K562 (cell line): ENCODE results near the gene MIDN. TPM values are rescaled to one million over a fixed set of nuclear protein-coding genes. Genes with fewer than 3 reads are reported as not detected.

Experiments
- EP300 ChIP-seq: IDR thresholded peaks from 2 replicates; pipeline ENCODE4 v1.6.1; 2012; ENCODE audit warnings: low read length, improper control_type of control experiment
- ESRRB ChIP-seq: fragments of 250-450 bp; sonication (Bioruptor Pico); IDR thresholded peaks from 2 replicates; pipeline ENCODE4 v1.5.0; 2020; ENCODE audit warnings: mild to moderate bottlenecking, moderate library complexity, borderline replicate concordance
- FOXK1 ChIP-seq: sonication (generic); formaldehyde crosslinking; IDR thresholded peaks from 2 replicates; pipeline ENCODE4 v1.8.0; 2022; ENCODE audit warnings: missing genetic modification reagents, mild to moderate bottlenecking, borderline replicate concordance
- JUND ChIP-seq, 2 experiments: IDR thresholded peaks; 2 replicates in 1 of 2; 3 replicates in 1 of 2; pipeline ENCODE4 v1.6.1; 2011; ENCODE audit warnings: borderline replicate concordance in 2 of 2, low read depth in 2 of 2, low read length in 2 of 2, improper control_type of control experiment in 1 of 2, missing biosample characterization in 1 of 2, missing genetic modification characterization in 1 of 2, missing genetic modification reagents in 1 of 2
- MCM7 ChIP-seq, 2 experiments: fragments of 450-650 bp; IDR thresholded peaks; 2 replicates each; pipeline ENCODE4 v1.6.1; 2016 to 2018
- MYNN ChIP-seq, 2 experiments: sonication (generic); formaldehyde crosslinking in 1 of 2; IDR thresholded peaks; 2 replicates each; pipeline versions ENCODE4 v1.5.0 to v1.6.1; 2016 to 2020; ENCODE audit warnings: antibody characterized with exemption in 1 of 2, missing genetic modification reagents in 1 of 2
- polyA plus RNA-seq, 8 experiments: library from polyadenylated mRNA; depleted of rRNA in 4 of 8; stranded (reverse) in 5 of 8; unstranded in 3 of 8; fragments of >200 nt; fragmentation: Nextera tagmentation in 2 of 8; fragmentation: Illumina TruSeq in 1 of 8; extraction: Ambion mirVana in 2 of 8; extraction: Trizol in 1 of 8; gene quantifications; 2 replicates each; pipeline versions ENCODE4 v1.2.1 to v1.2.3, GENCODE V29; 2011 to 2014; ENCODE audit warnings: inconsistent platforms in 1 of 8, missing spikeins in 1 of 8
- total RNA-seq, 7 experiments: library from RNA; depleted of rRNA in 6 of 7; stranded (reverse); fragments of >200 nt in 6 of 7; fragmentation: Illumina TruSeq in 2 of 7; extraction: Trizol in 2 of 7; gene quantifications; 2 replicates each; pipeline versions ENCODE4 v1.2.1 to v1.2.3, GENCODE V29; 2011 to 2021; ENCODE audit warnings: low replicate concordance in 1 of 7
- TF ChIP-seq, protein P1 (sequence below): fragments of 250-450 bp; sonication (Bioruptor Pico); IDR thresholded peaks from 2 replicates; pipeline ENCODE4 v1.9.0; 2021; ENCODE audit warnings: mild to moderate bottlenecking, inconsistent platforms
- TF ChIP-seq, protein P2 (sequence below), 2 experiments: fragments of 150-350 bp in 1 of 2; IDR thresholded peaks; 2 replicates each; pipeline ENCODE4 v1.6.1; 2012 to 2016; ENCODE audit warnings: low read depth in 2 of 2, low read length in 2 of 2, mild to moderate bottlenecking in 1 of 2, moderate library complexity in 1 of 2
- TF ChIP-seq, protein P3 (sequence below), 2 experiments: fragments of 450-650 bp in 1 of 2; IDR thresholded peaks; 2 replicates each; pipeline ENCODE4 v1.6.1; 2011 to 2017; ENCODE audit warnings: low read depth in 2 of 2, antibody characterized with exemption in 1 of 2, borderline replicate concordance in 1 of 2, low read length in 1 of 2, mild to moderate bottlenecking in 1 of 2, mixed read lengths in 1 of 2; ENCODE audit not compliant: control insufficient read depth in 1 of 2
- TF ChIP-seq, protein P4 (sequence below): fragments of 250-450 bp; sonication (Bioruptor Pico); IDR thresholded peaks from 2 replicates; pipeline ENCODE4 v1.4.0; 2020; ENCODE audit warnings: mild to moderate bottlenecking, moderate library complexity, borderline replicate concordance

MIDN gene
- total and polyA plus RNA-seq, 9 of the 15 experiments (the other 6 are each of a cell fraction or from before 2014, with no cell fraction given), result 0.17 to 120 (median 10.1) TPM

DNA sequence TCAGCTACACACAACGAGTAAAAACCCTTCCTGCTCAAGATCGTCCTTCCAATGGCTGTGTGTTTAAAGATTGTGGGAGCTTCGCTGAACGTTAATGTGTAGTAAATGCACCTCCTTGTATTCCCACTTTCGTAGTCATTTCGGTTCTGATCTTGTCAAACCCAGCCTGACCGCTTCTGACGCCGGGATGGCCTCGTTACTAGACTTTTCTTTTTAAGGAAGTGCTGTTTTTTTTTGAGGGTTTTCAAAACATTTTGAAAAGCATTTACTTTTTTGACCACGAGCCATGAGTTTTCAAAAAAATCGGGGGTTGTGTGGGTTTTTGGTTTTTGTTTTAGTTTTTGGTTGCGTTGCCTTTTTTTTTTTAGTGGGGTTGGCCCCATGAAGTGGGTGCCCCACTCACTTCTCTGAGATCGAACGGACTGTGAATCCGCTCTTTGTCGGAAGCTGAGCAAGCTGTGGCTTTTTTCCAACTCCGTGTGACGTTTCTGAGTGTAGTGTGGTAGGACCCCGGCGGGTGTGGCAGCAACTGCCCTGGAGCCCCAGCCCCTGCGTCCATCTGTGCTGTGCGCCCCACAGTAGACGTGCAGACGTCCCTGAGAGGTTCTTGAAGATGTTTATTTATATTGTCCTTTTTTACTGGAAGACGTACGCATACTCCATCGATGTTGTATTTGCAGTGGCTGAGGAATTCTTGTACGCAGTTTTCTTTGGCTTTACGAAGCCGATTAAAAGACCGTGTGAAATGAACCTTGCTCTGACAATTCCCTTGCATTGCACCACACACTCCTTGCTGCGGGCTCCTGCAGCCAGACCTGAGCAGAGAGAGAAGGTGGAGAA, 24.3 kb downstream of the MIDN start (continued):
- TF ChIP-seq, protein P1, sequence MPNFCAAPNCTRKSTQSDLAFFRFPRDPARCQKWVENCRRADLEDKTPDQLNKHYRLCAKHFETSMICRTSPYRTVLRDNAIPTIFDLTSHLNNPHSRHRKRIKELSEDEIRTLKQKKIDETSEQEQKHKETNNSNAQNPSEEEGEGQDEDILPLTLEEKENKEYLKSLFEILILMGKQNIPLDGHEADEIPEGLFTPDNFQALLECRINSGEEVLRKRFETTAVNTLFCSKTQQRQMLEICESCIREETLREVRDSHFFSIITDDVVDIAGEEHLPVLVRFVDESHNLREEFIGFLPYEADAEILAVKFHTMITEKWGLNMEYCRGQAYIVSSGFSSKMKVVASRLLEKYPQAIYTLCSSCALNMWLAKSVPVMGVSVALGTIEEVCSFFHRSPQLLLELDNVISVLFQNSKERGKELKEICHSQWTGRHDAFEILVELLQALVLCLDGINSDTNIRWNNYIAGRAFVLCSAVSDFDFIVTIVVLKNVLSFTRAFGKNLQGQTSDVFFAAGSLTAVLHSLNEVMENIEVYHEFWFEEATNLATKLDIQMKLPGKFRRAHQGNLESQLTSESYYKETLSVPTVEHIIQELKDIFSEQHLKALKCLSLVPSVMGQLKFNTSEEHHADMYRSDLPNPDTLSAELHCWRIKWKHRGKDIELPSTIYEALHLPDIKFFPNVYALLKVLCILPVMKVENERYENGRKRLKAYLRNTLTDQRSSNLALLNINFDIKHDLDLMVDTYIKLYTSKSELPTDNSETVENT, result no peak
- TF ChIP-seq, protein P2, sequence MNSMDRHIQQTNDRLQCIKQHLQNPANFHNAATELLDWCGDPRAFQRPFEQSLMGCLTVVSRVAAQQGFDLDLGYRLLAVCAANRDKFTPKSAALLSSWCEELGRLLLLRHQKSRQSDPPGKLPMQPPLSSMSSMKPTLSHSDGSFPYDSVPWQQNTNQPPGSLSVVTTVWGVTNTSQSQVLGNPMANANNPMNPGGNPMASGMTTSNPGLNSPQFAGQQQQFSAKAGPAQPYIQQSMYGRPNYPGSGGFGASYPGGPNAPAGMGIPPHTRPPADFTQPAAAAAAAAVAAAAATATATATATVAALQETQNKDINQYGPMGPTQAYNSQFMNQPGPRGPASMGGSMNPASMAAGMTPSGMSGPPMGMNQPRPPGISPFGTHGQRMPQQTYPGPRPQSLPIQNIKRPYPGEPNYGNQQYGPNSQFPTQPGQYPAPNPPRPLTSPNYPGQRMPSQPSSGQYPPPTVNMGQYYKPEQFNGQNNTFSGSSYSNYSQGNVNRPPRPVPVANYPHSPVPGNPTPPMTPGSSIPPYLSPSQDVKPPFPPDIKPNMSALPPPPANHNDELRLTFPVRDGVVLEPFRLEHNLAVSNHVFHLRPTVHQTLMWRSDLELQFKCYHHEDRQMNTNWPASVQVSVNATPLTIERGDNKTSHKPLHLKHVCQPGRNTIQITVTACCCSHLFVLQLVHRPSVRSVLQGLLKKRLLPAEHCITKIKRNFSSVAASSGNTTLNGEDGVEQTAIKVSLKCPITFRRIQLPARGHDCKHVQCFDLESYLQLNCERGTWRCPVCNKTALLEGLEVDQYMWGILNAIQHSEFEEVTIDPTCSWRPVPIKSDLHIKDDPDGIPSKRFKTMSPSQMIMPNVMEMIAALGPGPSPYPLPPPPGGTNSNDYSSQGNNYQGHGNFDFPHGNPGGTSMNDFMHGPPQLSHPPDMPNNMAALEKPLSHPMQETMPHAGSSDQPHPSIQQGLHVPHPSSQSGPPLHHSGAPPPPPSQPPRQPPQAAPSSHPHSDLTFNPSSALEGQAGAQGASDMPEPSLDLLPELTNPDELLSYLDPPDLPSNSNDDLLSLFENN (IDR thresholded peaks at IDR 0.05; ENCODE audit: low read depth in 2 of 2, low read length in 2 of 2), result 0 out of 4 replicates have a peak, but pooled peaks of 1 of the 2 experiments have one; percentile 16
- TF ChIP-seq JUND (IDR thresholded peaks at IDR 0.05; ENCODE audit: borderline replicate concordance, low read depth, low read length) (no peak), JUND (tag; IDR thresholded peaks at IDR 0.05; ENCODE audit: borderline replicate concordance, low read depth, low read length) (0 out of 3 replicates have a peak, but pooled peaks have one; percentile 14), MCM7 (IDR thresholded peaks at IDR 0.05) (no peak), ESRRB (CRISPR knock-in tag) (no peak), MYNN (IDR thresholded peaks at IDR 0.05) (no peak), MYNN (CRISPR knock-in tag; IDR thresholded peaks at IDR 0.05) (no peak), EP300 (no peak), FOXK1 (CRISPR knock-in tag) (0 out of 2 replicates have a peak, but pooled peaks have one; percentile 7)
- TF ChIP-seq, protein P3, sequence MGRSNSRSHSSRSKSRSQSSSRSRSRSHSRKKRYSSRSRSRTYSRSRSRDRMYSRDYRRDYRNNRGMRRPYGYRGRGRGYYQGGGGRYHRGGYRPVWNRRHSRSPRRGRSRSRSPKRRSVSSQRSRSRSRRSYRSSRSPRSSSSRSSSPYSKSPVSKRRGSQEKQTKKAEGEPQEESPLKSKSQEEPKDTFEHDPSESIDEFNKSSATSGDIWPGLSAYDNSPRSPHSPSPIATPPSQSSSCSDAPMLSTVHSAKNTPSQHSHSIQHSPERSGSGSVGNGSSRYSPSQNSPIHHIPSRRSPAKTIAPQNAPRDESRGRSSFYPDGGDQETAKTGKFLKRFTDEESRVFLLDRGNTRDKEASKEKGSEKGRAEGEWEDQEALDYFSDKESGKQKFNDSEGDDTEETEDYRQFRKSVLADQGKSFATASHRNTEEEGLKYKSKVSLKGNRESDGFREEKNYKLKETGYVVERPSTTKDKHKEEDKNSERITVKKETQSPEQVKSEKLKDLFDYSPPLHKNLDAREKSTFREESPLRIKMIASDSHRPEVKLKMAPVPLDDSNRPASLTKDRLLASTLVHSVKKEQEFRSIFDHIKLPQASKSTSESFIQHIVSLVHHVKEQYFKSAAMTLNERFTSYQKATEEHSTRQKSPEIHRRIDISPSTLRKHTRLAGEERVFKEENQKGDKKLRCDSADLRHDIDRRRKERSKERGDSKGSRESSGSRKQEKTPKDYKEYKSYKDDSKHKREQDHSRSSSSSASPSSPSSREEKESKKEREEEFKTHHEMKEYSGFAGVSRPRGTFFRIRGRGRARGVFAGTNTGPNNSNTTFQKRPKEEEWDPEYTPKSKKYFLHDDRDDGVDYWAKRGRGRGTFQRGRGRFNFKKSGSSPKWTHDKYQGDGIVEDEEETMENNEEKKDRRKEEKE (IDR thresholded peaks at IDR 0.05; ENCODE audit: borderline replicate concordance in 1 of 2, control insufficient read depth in 1 of 2, low read depth in 2 of 2, low read length in 1 of 2), result no peak
- TF ChIP-seq, protein P4, sequence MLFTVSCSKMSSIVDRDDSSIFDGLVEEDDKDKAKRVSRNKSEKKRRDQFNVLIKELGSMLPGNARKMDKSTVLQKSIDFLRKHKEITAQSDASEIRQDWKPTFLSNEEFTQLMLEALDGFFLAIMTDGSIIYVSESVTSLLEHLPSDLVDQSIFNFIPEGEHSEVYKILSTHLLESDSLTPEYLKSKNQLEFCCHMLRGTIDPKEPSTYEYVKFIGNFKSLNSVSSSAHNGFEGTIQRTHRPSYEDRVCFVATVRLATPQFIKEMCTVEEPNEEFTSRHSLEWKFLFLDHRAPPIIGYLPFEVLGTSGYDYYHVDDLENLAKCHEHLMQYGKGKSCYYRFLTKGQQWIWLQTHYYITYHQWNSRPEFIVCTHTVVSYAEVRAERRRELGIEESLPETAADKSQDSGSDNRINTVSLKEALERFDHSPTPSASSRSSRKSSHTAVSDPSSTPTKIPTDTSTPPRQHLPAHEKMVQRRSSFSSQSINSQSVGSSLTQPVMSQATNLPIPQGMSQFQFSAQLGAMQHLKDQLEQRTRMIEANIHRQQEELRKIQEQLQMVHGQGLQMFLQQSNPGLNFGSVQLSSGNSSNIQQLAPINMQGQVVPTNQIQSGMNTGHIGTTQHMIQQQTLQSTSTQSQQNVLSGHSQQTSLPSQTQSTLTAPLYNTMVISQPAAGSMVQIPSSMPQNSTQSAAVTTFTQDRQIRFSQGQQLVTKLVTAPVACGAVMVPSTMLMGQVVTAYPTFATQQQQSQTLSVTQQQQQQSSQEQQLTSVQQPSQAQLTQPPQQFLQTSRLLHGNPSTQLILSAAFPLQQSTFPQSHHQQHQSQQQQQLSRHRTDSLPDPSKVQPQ (CRISPR knock-in tag), result no peak
